Mucosa of descending colon (tissue), 3 donors: ENCODE results near the gene TAF4B. TPM values are rescaled to one million over a fixed set of nuclear protein-coding genes. Genes with fewer than 3 reads are reported as not detected.

Experiments
- ATAC-seq: fragments of 200-7000 bp; cut with Tn5 transposase; one replicate; pipeline ENCODE4 v1.9.1; 2020; ENCODE audit warnings: mild to moderate bottlenecking, moderate library complexity
- DNase-seq, 3 donors: peaks; one replicate each; pipeline ENCODE4 v3.0.0-alpha.2; 2020
- H3K36me3 ChIP-seq: fragments of 200-600 bp; one replicate; pipeline ENCODE4 v1.8.0; 2021; ENCODE audit warnings: low read depth, mild to moderate bottlenecking
- H3K4me1 ChIP-seq: fragments of 200-600 bp; one replicate; pipeline ENCODE4 v1.8.0; 2021; ENCODE audit warnings: low read depth, mild to moderate bottlenecking
- H3K4me3 ChIP-seq: fragments of 200-600 bp; one replicate; pipeline ENCODE4 v1.8.0; 2021; ENCODE audit warnings: mild to moderate bottlenecking
- H3K9me3 ChIP-seq: fragments of 200-600 bp; one replicate; pipeline ENCODE4 v1.8.0; 2021; ENCODE audit warnings: mild to moderate bottlenecking
- intact Hi-C, 2 donors: fragments of 100-400 bp; cut with DNase I in 1 of 2; cut with micrococcal nuclease in 1 of 2; formaldehyde crosslinking; loops; one replicate each; pipeline versions ENCODE4 v1.11.0 to v1.11.1; 2022; cut with DNase I, micrococcal nuclease
- total RNA-seq, 3 donors: library from RNA; stranded (reverse); fragmentation: NEBNext Ultra II Directional in 2 of 3; extraction: Animal tissue kit (Norgen Biotek cat#: 25700) in 2 of 3; gene quantifications; one replicate each; pipeline versions ENCODE4 v1.2.1 to v1.2.4, GENCODE V29; 2021 to 2023
- TF ChIP-seq, protein P1 (sequence below): fragments of 200-600 bp; IDR thresholded peaks from one replicate; pipeline ENCODE4 v1.8.0; 2022; ENCODE audit warnings: antibody characterized with exemption, mild to moderate bottlenecking
- donor health status: DM: no; HTN: no; CAD: no; lungs with moderate emphysema.
- donor health status: DM: no; HTN: no; CAD: no.
- donor health status: DM: no; HTN: yes; CAD: no.

Gene TAF4B
- total RNA-seq, 3 donors from 2014 or later = 3.4 to 4.1 (median 3.8) TPM

DNA sequence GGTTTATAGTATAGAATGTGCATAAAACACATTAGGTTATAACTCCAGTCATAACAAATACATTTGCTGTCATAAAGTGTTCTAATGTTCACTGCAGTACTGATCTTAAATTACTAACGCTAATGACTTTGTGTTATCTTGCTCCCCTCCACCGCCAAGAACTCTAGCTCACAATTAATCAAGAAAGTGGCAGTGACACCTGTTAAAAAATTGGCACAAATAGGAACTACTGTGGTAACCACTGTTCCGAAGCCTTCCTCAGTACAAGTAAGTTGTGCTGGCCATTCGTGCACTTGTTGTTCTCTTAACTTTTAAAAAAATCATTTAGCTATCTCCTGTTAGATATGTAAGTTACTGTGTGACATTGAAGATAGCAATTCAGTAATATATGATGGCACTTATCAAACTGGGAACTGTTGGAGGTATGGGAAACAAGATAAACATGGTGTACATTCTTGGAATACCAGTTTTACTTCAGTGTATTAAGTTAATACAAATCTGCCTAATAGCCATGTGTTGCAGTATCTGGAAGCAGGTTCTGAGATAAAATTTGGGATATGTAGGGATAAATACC lies 41.2 kb downstream of the TAF4B start:
- TF ChIP-seq, protein P1, sequence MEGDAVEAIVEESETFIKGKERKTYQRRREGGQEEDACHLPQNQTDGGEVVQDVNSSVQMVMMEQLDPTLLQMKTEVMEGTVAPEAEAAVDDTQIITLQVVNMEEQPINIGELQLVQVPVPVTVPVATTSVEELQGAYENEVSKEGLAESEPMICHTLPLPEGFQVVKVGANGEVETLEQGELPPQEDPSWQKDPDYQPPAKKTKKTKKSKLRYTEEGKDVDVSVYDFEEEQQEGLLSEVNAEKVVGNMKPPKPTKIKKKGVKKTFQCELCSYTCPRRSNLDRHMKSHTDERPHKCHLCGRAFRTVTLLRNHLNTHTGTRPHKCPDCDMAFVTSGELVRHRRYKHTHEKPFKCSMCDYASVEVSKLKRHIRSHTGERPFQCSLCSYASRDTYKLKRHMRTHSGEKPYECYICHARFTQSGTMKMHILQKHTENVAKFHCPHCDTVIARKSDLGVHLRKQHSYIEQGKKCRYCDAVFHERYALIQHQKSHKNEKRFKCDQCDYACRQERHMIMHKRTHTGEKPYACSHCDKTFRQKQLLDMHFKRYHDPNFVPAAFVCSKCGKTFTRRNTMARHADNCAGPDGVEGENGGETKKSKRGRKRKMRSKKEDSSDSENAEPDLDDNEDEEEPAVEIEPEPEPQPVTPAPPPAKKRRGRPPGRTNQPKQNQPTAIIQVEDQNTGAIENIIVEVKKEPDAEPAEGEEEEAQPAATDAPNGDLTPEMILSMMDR = no peak
- Histone ChIP-seq H3K4me3 (no peak overlapping the region), H3K36me3 (no peaks in the 10 kb centered on the region), H3K9me3 (no peaks in the 10 kb centered on the region), H3K4me1 (no peaks in the 10 kb centered on the region)
- ATAC-seq (no peak), DNase-seq (no peak)
- intact Hi-C loops = no loop called here

DNA sequence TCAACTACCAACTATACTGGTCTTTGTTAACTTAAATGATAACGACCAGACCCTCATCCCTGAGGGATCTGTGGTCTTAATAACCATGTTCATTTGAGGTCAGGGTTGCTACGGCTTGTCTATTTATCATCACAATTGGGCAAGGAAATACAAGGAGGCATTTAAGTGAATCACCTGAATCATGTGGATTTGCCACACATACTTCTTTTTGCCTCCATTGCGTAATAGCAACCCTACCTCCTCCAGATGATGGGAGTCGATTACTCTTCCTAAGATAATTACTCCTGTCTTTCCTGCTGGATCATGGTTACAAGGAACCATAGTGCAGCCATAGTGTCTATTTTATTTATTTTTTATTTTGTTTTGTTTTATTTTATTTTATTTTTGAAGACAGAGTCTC lies 42.2 kb downstream of the TAF4B start:
- ATAC-seq (no peak), DNase-seq (no peak)
- no peaks in the 10 kb centered on the region for H3K36me3 ChIP-seq
- H3K4me3 ChIP-seq = no peak overlapping the region
- no peaks in the 10 kb centered on the region for H3K9me3 ChIP-seq
- TF ChIP-seq, protein P1 = no peak
- intact Hi-C loops = no loop called here
- H3K4me1 ChIP-seq = no peaks in the 10 kb centered on the region

DNA sequence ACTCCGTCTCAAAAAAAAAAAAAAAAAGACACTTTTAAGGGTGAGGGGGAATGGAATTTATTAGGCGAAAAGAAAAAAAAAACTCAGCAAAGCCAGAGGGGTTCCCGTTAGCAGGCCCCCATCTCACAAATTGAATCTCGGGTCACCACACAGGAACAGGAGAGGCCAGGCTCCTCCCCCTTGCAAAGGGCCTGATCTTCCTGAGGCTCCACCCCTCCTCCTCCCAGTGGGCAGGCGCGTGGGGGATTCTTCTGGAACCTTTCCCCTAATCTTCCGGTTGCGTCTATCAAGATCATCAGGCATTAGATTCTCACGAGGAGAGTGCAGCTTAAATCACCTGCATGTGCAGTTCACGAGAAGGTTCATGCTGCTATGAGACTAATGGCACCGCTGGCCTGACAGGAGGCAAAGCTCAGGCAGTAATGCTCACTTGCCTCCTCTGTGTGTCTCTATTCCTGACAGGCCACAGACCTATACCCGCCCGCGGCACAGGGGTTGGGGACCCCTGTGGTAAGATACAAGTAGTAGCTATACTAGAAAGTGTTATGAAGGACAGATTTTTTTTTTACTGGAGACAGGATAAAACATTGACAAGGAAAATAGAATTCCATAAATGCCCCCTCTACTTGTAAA lies 45.8 kb downstream of the TAF4B start:
- Histone ChIP-seq H3K4me1 (no peaks in the 10 kb centered on the region), H3K4me3 (no peak overlapping the region), H3K9me3 (no peaks in the 10 kb centered on the region), H3K36me3 (no peaks in the 10 kb centered on the region)
- no peak for ATAC-seq
- intact Hi-C loops = no loop called here
- TF ChIP-seq, protein P1 = no peak
- DNase-seq = no peak

DNA sequence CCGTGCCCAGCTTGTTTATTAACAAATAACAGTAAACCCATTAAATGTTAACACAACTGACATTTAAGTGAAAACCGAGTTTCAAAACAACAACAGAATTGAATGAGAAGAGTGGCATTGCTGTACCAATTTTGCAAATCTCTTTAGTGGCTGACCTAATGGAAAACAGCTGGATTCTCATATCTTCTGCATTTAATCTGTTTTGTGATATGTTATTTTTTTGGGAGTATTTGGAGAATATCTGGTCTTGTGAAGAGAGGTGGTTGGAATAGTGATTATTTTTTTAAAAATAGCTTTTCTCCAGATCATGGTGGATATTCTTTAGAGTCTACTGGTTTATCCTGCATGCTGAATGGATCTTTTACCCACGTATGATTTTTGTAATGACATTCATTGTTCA lies 51.1 kb downstream of the TAF4B start:
- Histone ChIP-seq H3K4me3 (no peak overlapping the region), H3K9me3 (no peaks in the 10 kb centered on the region), H3K4me1 (no peaks in the 10 kb centered on the region), H3K36me3 (no peaks in the 10 kb centered on the region)
- intact Hi-C loops = no loop called here
- TF ChIP-seq, protein P1 = no peak
- ATAC-seq (no peak), DNase-seq (no peak)

DNA sequence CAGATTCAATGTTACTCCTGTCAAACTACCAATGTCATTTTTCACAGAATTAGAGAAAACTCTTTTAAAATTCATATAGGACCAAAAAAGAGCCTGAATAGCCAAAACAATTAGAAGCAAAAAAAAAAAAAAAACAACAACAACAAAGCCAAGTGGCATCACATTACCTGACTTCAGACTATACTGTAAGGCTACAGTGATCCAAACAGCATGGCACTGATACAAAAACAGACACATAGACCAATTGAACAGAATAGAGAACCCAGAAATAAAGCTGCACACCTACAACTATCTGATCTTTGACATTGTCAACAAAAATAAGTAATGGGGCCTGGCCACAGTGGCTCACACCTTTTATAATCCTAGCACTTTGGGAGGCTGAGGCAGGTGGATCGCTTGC lies 53.2 kb downstream of the TAF4B start:
- Histone ChIP-seq H3K36me3 (no peaks in the 10 kb centered on the region), H3K4me3 (no peak overlapping the region), H3K9me3 (no peaks in the 10 kb centered on the region), H3K4me1 (no peaks in the 10 kb centered on the region)
- DNase-seq = no peak
- no peak for ATAC-seq
- intact Hi-C loops = no loop called here
- TF ChIP-seq, protein P1 = no peak
